Activated T-helper 1 cell treated with anti-CD3 and anti-CD28 coated beads, Interleukin-2, amount 50 U/mL, for 16 hours (primary cell): ENCODE measurements around the gene KLHL6.
A peak's percentile ranks its signal among the peaks of the same experiment; 100 is the strongest.
"Not testable (repeated sequence)": the region's sequence is repeated elsewhere in the genome, so short reads cannot be mapped to it uniquely, and the experiment has no call there.

Source experiments
- DNase-seq, 2 donors: peaks; one replicate each; pipeline ENCODE4 v3.0.0-alpha.2; 2020; ENCODE audit warnings: low read depth in 1 of 2, low spot score in 1 of 2

Gene KLHL6

GRCh38 chr3:183532620-183533411 is 22.7 kb downstream of the KLHL6 start:
- DNase-seq: no peak

DNA sequence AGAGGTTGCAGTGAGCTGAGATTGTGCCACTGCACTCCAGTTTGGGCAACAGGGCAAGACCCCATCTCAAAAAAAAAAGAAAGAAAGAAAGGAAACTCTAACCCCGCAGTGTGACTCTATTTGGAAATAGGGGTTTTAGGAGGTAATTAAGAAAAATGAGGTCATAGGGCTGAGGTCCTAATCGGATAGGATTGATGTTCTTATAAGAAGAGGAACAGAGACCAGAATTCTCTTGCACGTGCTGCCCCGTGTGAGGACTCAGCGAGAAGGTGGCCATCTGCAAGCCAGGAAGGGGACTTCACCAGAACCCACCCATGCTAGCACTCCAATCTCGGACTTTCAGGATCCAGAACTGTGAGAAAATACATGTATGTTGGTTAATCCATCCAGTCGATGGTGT is 25.8 kb downstream of the KLHL6 start:
- DNase-seq: no peak

DNA sequence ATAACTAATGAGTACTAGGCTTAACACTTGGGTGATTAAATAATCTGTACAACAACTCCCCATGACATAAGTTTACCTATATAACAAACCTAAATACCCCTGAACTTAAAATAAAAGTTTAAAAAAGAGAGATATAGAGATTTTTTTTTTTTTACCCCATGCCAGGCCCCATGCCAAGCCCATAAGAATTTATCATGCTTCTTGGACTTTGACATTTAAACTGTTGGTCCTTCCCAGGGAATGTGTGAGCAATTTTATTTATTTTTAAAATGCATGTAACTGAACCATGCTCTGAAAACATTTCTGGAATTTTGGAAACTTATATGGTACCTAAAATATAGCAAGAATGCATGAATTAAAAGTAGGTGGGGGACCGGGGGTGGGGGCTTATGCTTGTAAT is 26.3 kb downstream of the KLHL6 start:
- DNase-seq: no peak

DNA sequence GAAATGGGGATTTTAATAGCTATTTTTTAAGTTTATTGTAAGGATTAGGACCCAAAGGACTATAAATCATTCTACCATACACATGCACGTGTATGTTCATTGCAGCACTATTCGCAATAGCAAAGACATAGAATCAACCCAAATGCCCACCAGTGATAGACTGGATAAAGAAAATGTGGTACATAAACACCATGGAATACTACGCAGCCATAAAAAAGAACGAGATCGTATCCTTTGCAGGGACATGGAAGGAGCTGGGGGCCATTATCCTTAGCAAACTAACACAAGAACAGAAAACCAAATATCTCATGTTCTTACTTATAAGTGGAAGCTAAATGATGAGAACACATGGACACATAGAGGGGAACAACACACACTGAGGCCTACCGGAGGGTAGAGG is 26.7 kb downstream of the KLHL6 start:
- not testable (repeated sequence) for DNase-seq

GRCh38 chr3:183527428-183528379 is 27.8 kb downstream of the KLHL6 start:
- no peak for DNase-seq

DNA sequence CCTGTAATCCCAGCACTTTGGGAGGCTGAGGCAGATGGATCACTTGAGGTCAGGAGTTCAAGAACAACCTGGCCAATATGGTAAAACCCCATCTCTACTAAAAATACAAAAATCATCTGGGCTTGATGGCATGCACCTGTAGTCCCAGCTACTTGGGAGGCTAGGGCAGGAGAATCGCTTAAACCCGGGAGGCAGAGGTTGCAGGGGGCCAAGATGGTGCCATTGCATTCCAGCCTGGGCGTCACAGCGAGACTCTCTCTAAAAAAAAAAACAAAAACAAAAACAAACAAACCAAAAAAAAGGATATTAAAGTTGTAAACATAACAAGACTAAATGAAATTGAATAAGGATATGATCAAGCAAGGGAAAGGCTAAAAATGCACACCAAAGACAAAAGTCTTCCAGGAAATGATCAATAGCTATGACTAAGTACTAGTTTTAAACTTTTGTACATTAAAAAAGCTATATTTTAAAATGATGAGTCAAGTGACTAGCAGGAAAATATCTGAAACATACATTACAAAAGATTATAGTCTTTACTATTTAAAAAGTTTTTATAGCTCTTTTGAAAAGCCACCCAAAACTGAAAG is 28.6 kb downstream of the KLHL6 start:
- no peak for DNase-seq

GRCh38 chr3:183524476-183524875 is 31.0 kb downstream of the KLHL6 start:
- DNase-seq: no peak

DNA sequence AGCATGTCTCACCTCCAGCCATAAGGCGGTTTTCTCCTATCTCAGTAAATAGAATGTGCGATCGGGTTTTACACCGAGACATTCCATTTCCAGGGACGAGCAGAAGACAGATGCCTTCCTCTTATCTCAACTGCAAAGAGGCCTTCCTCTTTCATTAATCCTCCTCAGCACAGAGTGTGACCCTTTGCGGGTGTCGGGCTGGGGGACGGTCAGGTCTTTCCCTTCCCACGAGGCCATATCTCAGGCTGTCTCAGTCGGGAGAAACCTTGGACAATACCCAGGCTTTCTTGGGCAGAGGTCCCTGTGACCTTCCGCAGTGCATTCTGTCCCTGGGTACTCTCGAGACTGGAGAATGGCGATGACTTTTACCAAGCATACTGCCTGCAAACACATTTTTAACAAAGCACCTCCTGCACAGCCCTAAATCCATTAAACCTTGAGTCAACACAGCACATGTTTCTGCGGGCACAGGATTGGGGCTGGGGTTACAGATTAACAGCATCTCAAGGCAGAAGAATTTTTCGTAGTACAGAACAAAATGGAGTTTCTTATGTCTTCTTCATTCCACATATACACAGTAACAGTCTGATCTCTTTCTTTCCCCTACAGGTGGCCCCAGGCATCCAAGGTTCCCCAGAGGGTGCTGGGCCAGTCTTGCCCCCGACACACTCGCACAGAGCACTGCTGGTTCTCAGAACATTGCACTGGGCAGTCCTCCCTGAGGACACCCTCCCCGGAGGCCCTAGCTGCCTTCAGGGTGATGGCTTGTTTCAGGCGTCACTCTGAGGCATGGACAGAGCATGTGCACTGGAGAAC is 34.6 kb downstream of the KLHL6 start:
- not testable (repeated sequence) for DNase-seq

GRCh38 chr3:183520295-183520694 is 35.2 kb downstream of the KLHL6 start:
- not testable (repeated sequence) for DNase-seq

DNA sequence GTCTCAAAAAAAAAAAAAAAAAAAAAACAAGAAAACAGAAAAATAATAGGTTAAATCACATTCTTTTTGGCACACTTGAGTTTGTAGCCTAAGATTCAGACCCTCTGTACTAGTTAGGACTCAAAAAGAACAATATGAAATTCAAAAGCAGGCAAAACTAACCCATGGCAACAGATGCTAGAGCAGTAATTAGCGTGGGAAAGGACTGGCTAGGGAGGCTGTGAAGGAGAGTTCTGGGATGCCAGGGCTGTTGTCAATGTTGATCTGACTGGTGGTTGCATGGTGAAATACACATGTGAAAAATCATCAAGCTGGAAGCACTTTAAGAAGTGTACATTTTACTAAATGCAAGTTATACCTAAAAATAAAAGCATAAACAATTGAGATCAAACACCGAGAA is 35.6 kb downstream of the KLHL6 start:
- DNase-seq: no peak

- no peak for DNase-seq
Measured at GRCh38 chr3:183518491-183519251, 36.8 kb downstream of the KLHL6 start.

DNA sequence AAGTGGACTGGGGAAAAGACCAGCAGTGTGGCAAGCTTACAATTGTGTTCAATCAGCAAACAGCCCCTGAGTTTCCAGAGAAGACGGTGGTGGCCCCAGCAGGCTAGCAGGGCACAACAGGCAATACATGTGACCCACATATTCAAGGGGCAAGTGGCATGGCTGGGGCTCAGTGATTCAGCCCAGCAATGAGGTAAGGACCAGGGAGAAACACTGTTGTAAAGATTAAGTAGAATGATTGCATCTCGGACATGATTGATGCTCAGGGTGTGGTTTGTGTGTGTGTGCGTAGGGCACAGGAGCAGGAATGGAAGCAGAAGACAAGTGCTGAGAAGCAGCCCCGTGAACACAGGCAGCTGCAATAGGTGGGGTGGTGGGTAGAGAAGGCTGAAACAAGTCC is 37.9 kb downstream of the KLHL6 start:
- no peak for DNase-seq

GRCh38 chr3:183515968-183516851 is 39.3 kb downstream of the KLHL6 start:
- DNase-seq: peak; percentile 24 to 26

DNA sequence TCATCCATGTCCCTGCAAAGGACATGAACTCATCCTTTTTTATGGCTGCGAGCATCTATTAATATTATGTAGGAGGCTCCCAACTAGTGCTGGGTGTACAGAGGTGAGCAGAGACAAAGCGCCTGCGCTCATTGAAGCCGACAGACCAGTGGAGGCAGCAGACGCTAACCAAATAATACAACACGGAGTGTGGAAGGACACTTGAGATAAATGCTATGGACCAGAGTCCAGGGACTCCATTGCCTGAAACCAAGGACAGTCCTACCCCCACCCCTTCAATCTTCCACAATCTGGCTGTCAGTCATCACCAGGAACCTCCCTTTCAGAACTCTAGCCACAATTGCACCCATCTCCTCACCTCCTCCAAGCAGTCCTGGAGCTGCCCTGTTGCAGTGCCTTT is 41.5 kb downstream of the KLHL6 start:
- no peak for DNase-seq

- DNase-seq: peak in 1 of 2 donors; percentile 5
Measured at GRCh38 chr3:183513046-183513706, 42.3 kb downstream of the KLHL6 start.

- not testable (repeated sequence) for DNase-seq
Measured at GRCh38 chr3:183511286-183512131, 44.0 kb downstream of the KLHL6 start.

- no peak for DNase-seq
Measured at GRCh38 chr3:183508821-183509220, 46.7 kb downstream of the KLHL6 start.

- no peak for DNase-seq
Measured at GRCh38 chr3:183507551-183507950, 48.0 kb downstream of the KLHL6 start.
